ENCODE results near the gene TMPRSS11A.

Gene TMPRSS11A

DNA sequence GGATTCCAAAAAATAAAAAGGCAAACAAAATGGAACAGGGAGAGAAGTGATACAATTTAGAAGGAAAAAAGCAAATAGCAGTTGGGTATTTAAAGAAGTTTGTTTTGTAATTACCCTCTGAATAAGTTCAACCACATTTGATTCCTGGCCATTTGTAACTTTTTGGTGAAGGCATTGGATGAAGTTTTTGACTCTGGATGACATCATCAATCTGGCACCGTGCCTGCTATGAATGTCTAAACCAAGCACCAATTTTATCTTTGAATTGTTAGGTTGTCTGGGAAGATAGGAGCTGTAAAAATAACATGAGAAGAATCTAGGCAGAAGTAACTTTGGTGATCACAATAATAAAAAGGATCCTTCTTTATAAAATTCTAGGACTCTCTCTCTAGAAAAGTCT, 29.5 kb downstream of the TMPRSS11A start:
- H3K4me1 ChIP-seq = no peaks in the 10 kb centered on the region
- H2AFZ ChIP-seq = no peak overlapping the region
- no peak overlapping the region for H3K4me3 ChIP-seq (ENCODE audit: low read depth, low read length)
- no peaks in the 10 kb centered on the region for H3K79me2 ChIP-seq
- H3K27me3 ChIP-seq (ENCODE audit: control insufficient read depth, insufficient read depth, low read length) = no peaks in the 10 kb centered on the region
- H3K9ac ChIP-seq = no peak overlapping the region
- no peak overlapping the region for H3K4me2 ChIP-seq (ENCODE audit: low read length)
- TF ChIP-seq, protein P1, sequence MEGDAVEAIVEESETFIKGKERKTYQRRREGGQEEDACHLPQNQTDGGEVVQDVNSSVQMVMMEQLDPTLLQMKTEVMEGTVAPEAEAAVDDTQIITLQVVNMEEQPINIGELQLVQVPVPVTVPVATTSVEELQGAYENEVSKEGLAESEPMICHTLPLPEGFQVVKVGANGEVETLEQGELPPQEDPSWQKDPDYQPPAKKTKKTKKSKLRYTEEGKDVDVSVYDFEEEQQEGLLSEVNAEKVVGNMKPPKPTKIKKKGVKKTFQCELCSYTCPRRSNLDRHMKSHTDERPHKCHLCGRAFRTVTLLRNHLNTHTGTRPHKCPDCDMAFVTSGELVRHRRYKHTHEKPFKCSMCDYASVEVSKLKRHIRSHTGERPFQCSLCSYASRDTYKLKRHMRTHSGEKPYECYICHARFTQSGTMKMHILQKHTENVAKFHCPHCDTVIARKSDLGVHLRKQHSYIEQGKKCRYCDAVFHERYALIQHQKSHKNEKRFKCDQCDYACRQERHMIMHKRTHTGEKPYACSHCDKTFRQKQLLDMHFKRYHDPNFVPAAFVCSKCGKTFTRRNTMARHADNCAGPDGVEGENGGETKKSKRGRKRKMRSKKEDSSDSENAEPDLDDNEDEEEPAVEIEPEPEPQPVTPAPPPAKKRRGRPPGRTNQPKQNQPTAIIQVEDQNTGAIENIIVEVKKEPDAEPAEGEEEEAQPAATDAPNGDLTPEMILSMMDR (IDR thresholded peaks at IDR 0.05) = no peak
- no peak overlapping the region for H3K27ac ChIP-seq
- H3K36me3 ChIP-seq (ENCODE audit: control insufficient read depth, insufficient read depth, low read length) = no peaks in the 10 kb centered on the region
- H3K9me3 ChIP-seq (ENCODE audit: control insufficient read depth, low read length) = no peaks in the 10 kb centered on the region

DNA sequence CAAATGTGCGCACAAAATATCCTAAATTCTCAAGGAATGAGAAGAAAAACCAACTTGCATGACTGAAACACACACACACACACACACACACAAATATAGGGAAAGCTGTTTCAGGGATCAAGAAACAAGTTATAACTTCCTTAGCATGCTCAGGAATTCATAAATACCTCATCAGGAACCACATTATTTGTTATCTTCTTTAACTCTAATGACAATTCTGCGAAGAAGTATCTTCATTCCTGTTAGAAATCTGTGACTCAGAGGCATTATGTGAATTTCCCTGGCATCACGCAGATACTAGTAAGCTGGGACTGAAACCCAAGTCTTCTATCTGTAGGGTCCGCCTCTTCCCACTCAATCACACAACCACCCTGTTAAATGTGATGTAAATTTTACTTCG, 30.3 kb downstream of the TMPRSS11A start:
- H3K36me3 ChIP-seq (ENCODE audit: control insufficient read depth, insufficient read depth, low read length) = no peaks in the 10 kb centered on the region
- no peaks in the 10 kb centered on the region for H3K9me3 ChIP-seq (ENCODE audit: control insufficient read depth, low read length)
- H3K4me2 ChIP-seq (ENCODE audit: low read length) = no peak overlapping the region
- H3K27me3 ChIP-seq (ENCODE audit: control insufficient read depth, insufficient read depth, low read length) = no peaks in the 10 kb centered on the region
- H3K79me2 ChIP-seq = no peaks in the 10 kb centered on the region
- TF ChIP-seq, protein P1 (IDR thresholded peaks at IDR 0.05) = no peak
- H3K4me3 ChIP-seq (ENCODE audit: low read depth, low read length) = no peak overlapping the region
- no peaks in the 10 kb centered on the region for H3K4me1 ChIP-seq
- H3K27ac ChIP-seq = no peak overlapping the region
- H3K9ac ChIP-seq = no peak overlapping the region
- H2AFZ ChIP-seq = no peak overlapping the region

DNA sequence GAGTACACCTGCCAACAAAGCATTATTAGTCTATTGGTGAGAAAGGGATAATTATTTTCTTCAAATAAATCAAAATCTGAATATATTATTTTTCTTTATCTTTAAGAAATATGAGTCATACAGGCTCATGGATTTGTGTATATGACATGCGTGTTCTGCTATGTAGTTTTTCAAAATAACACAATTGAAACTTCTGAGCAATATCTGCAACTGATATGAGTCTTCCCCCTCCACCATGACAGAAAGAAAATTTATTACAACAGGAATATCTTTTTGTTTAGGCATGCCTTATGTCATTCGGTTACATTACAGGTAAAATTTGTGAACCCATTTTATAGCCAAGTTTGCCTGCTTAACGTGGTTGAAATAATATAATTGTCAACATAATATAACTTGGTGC, 32.0 kb downstream of the TMPRSS11A start:
- H2AFZ ChIP-seq = no peak overlapping the region
- no peaks in the 10 kb centered on the region for H3K9me3 ChIP-seq (ENCODE audit: control insufficient read depth, low read length)
- H3K79me2 ChIP-seq = no peaks in the 10 kb centered on the region
- no peaks in the 10 kb centered on the region for H3K36me3 ChIP-seq (ENCODE audit: control insufficient read depth, insufficient read depth, low read length)
- H3K9ac ChIP-seq = no peak overlapping the region
- no peak overlapping the region for H3K27ac ChIP-seq
- no peaks in the 10 kb centered on the region for H3K27me3 ChIP-seq (ENCODE audit: control insufficient read depth, insufficient read depth, low read length)
- TF ChIP-seq, protein P1 (IDR thresholded peaks at IDR 0.05) = no peak
- H3K4me1 ChIP-seq = no peaks in the 10 kb centered on the region
- H3K4me3 ChIP-seq (ENCODE audit: low read depth, low read length) = no peak overlapping the region
- H3K4me2 ChIP-seq (ENCODE audit: low read length) = no peak overlapping the region

DNA sequence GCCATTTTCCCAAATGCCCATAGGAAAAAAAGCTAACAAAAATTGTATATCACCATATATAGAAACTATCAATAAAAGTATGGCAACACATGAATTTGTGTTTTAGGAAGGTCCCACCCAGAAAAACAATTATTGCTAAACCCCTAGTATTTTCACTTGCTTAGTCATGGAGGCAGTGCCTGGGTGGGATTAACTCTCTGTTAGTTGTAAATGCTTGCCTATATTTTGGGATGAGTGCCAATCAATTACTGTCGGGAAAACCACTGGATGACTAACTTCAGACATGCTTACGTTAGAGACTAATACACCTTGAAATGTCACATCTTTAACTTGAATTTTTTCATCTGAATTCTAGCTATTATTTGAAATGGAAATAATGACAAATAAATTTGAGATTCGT, 33.9 kb downstream of the TMPRSS11A start:
- H3K9me3 ChIP-seq (ENCODE audit: control insufficient read depth, low read length) = no peaks in the 10 kb centered on the region
- no peak overlapping the region for H2AFZ ChIP-seq
- no peak overlapping the region for H3K4me3 ChIP-seq (ENCODE audit: low read depth, low read length)
- no peak overlapping the region for H3K9ac ChIP-seq
- H3K4me2 ChIP-seq (ENCODE audit: low read length) = no peak overlapping the region
- no peak overlapping the region for H3K27ac ChIP-seq
- no peaks in the 10 kb centered on the region for H3K36me3 ChIP-seq (ENCODE audit: control insufficient read depth, insufficient read depth, low read length)
- H3K79me2 ChIP-seq = no peaks in the 10 kb centered on the region
- TF ChIP-seq, protein P1 (IDR thresholded peaks at IDR 0.05) = no peak
- no peaks in the 10 kb centered on the region for H3K4me1 ChIP-seq
- no peaks in the 10 kb centered on the region for H3K27me3 ChIP-seq (ENCODE audit: control insufficient read depth, insufficient read depth, low read length)

DNA sequence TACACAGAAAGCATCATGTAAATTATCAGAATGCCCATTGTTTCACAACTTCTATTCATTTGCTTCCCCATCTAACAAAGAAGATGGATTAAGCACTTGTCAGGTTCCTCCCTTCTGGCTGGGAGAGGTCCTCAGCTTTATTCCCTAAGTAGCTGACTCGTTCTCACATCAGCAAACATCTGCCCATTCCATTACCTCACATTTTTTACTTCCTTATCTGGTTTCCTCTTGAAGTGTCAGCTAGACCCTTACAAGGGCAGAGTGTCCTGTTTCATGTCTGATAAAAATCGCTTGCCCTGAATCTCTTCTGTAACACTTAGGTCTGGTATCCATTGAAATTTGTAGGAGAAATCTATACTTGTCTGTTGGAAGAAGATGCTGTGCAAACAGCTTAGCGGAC, 34.7 kb downstream of the TMPRSS11A start:
- no peaks in the 10 kb centered on the region for H3K9me3 ChIP-seq (ENCODE audit: control insufficient read depth, low read length)

More for the DNA sequence above, 34.7 kb downstream of the TMPRSS11A start:
- no peak overlapping the region for H3K9ac ChIP-seq
- H3K4me2 ChIP-seq (ENCODE audit: low read length) = no peak overlapping the region
- no peaks in the 10 kb centered on the region for H3K27me3 ChIP-seq (ENCODE audit: control insufficient read depth, insufficient read depth, low read length)
- H2AFZ ChIP-seq = no peak overlapping the region
- no peak overlapping the region for H3K27ac ChIP-seq
- H3K79me2 ChIP-seq = no peaks in the 10 kb centered on the region
- TF ChIP-seq, protein P1 (IDR thresholded peaks at IDR 0.05) = no peak
- H3K4me3 ChIP-seq (ENCODE audit: low read depth, low read length) = no peak overlapping the region
- no peaks in the 10 kb centered on the region for H3K36me3 ChIP-seq (ENCODE audit: control insufficient read depth, insufficient read depth, low read length)
- H3K4me1 ChIP-seq = no peaks in the 10 kb centered on the region
